Glomerular endothelial cell (primary cell): ENCODE results near the gene NDST4. TPM values are rescaled to one million over a fixed set of nuclear protein-coding genes. Genes with fewer than 3 reads are reported as not detected.
"Not testable (repeated sequence)": the region's sequence is repeated elsewhere in the genome, so short reads cannot be mapped to it uniquely, and the experiment has no call there.

Experiments
- DNase-seq: peaks from one replicate; pipeline ENCODE4 v3.0.0-alpha.2; 2011; ENCODE audit warnings: low read depth, low spot score; ENCODE audit errors: extremely low read depth
- total RNA-seq: library from RNA; depleted of rRNA; stranded (reverse); fragments of >200 nt; gene quantifications from 2 replicates; pipeline ENCODE4 v1.2.3, GENCODE V29; 2015

Gene NDST4
- total RNA-seq, 1 donor from 2014 or later, result not detected

- DNase-seq, result no peak
Observed at GRCh38 chr4:115058533-115058932, 54.9 kb downstream of the NDST4 start.

DNA sequence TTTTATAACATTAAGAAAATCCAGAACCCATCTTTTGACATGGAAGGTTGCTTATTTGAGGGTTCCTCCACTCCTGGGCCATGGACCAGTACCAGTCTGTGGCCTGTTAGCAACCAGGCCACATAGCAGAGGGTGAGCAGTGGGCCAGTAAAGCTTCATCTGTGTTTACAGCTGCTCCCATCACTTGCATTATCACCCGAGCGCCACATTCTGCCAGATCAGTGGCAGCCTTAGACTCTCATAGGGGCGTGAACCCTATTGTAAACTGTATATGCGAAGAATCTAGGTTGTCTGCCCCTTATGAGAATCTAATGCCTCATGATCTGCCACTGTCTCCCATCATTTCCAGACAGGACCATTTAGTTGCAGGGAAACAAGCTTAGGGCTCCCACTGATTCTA, 58.6 kb downstream of the NDST4 start:
- DNase-seq, result no peak

DNA sequence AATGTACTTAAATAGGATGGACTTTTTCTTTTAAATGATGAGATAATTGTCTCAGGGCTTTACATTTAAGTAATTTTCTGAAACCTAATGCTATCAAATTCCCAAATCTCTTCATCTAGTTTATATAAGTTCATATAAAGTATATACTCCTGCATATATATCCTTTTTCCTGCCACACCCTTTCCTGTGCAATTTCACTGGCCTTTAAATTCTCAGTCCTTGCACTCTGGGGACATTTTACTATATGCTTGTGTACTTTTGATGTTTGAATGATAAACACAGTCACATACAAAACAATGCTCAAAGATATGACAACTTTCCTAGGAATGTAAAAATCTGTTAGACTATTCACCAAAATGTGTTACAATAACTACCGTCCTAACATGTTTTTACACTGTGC, 60.1 kb downstream of the NDST4 start:
- DNase-seq, result no peak

DNA sequence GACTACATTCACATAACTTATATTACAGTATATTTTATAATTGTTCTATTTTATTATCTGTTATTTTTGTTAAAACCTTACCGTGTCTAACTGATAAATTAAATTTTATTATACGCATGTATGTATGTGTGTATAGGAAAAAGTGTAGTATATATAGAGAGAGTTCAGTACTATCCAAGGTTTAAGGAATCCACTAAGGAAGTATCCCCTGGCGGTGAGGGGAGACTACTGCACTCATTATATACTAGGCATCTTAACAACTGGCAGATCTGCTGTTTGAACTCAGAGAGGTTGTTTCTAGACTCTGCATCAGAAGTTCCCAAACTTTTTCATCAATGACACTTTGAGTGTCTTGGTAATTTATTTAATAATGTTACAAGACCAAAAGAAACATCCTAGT, 70.9 kb downstream of the NDST4 start:
- DNase-seq, result no peak

DNA sequence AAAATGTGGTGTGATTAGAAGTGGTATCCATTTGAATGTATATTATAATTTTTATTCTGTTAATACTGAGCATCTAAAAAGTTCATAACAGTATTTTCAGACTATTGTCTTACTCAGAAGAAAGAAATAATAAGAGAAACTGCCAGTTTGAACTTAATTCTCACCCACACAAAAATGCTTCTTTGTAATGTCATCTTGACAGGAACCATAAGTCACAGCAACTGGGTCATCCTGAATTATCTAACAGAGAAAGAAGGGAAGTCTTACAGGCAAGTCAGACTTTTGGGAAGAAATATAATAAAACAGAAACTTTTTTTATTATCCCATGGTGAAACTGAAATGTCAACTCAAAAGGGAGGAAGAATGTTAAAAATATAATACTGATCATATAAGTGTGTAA, 83.1 kb downstream of the NDST4 start:
- DNase-seq, result no peak

GRCh38 chr4:115028682-115029410, 84.6 kb downstream of the NDST4 start:
- no peak for DNase-seq

DNA sequence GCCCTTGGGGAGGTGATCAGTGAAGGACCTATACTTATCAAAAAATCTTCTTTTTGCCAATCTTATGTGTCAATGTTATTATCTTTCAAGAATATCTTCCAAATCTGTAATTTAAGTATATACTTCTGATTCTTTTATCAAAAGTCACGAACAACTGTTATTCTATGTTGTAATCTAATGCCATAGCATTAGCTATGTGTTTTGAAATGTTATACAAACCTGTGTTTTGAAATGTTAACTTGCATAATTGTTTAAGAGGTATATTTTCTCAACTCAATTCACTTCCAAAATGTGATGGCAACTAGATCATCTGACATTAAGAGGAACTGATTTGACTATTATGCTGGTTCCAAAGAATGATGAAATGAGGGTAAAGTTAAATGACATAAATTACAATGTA, 113.5 kb downstream of the NDST4 start:
- no peak for DNase-seq

DNA sequence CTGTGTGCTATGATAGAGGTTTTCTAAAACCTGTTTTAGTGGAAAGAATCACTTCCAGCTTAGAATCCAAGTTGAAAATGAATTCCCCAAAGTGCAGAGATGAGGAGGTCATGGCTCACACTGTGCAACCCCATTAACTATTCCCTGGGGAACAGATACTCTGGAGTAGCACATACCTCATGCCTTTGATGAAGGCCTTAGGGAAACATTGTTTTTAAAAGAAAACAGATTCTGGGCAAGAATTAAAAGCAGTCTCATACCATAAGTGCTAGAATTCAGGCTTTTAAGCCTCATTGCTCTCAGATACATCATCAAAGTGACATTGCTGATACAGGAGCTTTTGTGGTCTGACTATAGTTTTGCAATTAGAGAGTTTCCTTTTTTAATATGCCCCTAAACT, 115.1 kb downstream of the NDST4 start:
- no peak for DNase-seq

- no peak for DNase-seq
Observed at GRCh38 chr4:114997576-114998247, 115.7 kb downstream of the NDST4 start.

- no peak for DNase-seq
Observed at GRCh38 chr4:114986133-114986532, 127.3 kb downstream of the NDST4 start.

- no peak for DNase-seq
Observed at GRCh38 chr4:114980932-114981708, 132.3 kb downstream of the NDST4 start.

GRCh38 chr4:114980399-114980798, 133.0 kb downstream of the NDST4 start:
- not testable (repeated sequence) for DNase-seq

GRCh38 chr4:114976901-114977300, 136.5 kb downstream of the NDST4 start:
- no peak for DNase-seq

DNA sequence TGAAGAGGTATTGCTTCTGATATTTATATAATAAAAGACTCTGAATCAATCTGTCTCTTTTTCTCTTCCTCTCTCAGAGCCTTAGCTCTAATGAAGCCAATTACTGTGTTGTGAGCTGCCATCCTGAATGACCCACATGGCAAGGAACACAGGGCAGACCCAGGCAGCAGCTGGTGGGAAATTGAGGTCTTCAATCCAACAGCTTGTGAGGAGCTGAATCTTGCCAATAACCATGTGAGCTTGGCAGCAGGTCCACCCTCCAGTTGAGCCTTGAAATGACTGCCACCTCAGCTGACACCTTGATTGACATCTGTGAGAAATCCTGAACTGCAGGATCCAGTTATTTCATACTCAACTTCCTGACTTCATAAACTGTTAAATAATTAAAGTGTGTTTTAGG, 149.4 kb downstream of the NDST4 start:
- DNase-seq, result no peak

- DNase-seq, result no peak
Observed at GRCh38 chr4:114945616-114946015, 167.8 kb downstream of the NDST4 start.

DNA sequence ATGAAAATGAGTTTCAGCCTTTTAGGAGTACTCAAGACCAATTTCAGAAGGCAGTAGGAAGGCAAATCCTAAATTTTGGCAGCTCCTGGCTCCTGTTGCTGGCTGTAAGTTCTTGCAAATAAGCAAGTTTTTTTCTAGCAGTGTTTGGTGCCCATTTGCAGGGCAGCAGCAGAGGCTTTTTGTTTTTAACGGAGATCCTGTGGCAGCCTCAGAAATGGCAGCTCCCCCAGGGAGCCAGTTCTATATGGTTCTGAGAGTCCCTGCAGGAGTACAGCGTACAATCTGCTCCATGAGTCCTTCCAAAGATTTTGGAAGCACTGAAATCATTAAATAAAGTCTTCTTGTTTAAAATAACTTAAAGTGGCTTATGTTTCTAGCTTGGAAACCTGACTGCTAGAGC, 171.9 kb downstream of the NDST4 start:
- no peak for DNase-seq

DNA sequence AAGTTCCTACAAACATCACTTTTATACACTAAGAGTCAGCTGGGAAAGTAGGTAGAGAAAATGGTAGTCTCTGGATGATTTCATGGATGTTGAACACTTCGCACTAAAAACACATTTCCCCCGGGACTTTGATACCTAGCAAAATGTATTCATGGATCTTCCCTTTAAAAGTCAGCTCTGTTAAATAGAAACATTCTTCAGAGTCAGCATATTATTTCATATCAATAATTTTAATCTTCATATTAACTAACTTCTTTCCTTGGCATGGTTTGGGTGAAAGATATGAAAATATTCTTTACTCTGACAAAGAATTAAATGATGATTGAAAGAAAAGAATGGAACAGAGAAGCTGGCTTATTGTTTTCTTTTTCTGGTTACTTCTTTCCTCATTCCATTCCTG, 185.5 kb downstream of the NDST4 start:
- DNase-seq, result no peak

- DNase-seq, result no peak
Observed at GRCh38 chr4:114926583-114926982, 186.8 kb downstream of the NDST4 start.

DNA sequence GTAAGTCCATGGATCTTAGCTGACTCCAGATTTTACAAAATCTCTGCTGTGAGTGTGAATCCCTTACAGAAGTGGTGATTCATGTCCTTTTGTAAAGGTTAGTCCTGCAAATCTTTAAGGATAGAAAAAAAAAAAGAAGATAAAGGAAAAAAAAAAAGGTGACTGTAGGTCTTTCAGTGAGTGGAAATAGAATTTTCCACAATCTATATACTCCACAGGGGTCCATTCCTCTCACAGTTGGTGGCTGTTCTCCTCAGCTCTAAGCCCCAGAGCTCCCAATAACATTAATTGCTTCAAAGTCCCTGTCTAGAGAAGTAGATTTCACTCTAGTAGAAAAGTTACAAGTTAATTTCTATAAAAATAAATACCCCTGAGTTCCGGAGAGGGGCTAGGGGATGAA, 189.1 kb downstream of the NDST4 start:
- DNase-seq, result no peak

DNA sequence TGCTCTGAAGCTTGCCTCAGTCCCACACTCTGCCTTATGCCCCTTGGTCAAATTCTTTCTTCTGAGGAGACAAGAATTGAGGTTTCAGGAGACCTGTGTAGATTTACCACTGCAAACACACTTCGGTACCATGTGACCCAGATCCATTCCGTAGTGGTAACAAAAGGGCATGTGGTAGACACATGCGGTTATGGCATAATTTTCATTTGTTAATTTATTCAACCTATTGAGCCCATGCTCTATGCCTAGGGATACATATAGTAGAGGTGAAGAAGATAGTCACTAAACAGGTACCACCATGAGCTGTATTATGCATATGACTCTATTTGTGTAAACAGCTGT, 190.9 kb downstream of the NDST4 start:
- DNase-seq, result no peak

DNA sequence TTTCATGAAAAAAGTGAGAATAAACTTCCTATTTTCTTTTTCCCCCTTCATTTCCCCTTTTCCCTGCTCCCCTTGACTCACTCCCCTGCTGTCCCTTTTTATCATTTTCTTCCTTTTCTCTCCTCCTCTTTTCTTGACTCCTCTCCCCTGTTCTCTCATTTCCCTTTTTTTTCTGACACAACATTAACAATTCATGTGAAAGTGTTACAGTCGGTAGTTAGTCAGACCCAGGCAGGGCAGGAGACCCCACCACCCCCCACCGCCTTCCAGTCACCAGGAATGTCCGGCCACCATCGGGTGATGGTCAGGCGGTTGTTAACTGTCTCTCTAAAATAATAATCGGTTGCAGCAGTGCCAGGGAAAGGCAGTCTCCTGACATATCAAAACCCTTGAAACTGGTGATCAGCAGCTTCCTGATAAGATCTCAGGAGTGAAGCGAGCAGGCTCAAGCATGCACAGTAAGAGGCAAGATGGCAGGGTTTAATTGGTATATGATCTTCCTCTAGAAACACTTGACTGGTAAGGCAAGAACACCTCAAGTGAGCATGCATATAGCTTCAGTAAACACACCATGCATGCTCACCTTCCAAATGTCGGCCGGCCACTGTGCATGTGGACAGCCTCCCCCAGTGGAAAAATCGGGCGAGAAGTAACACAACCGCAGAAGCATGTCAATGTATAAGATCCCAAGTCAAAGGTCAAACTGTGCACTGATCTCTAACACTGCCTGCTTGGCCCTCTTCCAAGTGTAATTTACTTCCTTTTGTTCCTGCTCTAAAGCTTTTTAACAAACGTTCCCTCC, 191.4 kb downstream of the NDST4 start:
- no peak for DNase-seq
